GM19035 (cell line): ENCODE measurements around the gene COL1A1.

Experiments
- ATAC-seq: cut with Tn5 transposase; IDR thresholded peaks from one replicate; pipeline ENCODE4 v1.9.1; 2021; ENCODE audit not compliant: unreplicated experiment

Gene COL1A1

DNA sequence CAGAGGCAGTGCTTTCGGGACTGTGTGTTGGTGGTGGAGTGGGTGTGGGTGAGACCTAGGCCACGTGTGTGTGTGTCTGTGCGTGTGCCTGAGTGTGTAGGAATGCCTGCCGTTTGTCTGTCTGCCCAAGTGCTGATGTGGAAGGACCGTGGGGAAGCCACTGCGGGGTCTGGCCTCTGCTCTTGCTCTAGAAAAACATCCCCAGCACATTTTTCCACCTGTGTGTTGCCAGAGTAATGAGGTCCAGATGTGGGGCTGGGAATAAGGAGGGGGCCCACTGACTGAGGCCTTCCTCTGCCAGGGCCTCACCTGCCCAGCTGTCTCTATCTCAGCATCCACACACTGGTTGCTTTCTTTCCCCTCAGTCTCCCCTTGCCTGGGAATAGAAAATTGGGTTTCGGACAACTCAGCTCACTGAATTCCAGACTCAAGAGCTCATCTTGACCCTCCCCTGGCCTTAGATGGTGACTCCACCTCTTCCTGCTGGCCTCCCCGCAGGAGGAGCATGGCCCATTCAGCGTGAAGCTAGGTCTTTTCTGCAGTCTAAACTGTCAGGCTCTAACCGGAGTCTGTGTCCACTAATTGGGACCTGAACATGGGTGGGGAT lies 28.0 kb downstream of the COL1A1 start:
- no peak for ATAC-seq

DNA sequence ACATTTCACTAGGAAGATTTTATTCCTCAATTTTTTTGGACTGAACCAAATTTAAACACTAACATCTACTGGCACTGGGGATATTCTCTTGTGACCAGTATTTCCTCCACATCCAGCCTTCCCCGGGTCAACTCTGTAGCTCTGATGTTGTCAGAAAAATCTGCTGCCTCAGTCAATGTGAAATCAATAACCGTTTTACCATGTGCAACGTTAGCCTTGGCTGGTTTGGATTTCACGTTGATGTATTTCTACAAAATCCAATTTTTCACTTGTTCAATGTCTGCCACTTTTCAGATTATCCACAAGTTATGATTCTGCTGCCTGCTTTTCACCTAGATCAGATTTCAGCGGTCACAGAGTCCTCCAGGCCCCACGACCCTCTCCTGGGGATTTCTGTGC lies 28.5 kb downstream of the COL1A1 start:
- ATAC-seq = no peak

DNA sequence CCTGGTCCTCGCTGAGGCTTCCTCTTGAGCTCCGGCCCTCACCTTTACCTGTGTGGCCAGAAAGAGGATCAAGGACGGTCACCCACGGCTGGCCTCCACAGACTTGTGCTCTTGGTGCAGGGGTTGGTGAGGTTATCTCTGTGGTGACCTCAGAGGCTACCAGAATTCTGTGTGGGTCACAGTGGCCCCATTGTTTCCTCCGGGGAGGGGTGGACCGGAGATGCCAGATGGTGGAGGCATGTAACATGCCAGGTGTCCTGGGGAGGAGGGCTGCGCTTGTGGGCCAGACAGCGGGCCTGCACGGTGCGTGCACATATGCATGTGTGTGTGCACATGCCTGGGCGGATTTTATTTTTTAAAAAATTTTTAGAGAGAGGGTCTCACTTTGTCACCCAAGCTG lies 29.3 kb downstream of the COL1A1 start:
- no peak for ATAC-seq

DNA sequence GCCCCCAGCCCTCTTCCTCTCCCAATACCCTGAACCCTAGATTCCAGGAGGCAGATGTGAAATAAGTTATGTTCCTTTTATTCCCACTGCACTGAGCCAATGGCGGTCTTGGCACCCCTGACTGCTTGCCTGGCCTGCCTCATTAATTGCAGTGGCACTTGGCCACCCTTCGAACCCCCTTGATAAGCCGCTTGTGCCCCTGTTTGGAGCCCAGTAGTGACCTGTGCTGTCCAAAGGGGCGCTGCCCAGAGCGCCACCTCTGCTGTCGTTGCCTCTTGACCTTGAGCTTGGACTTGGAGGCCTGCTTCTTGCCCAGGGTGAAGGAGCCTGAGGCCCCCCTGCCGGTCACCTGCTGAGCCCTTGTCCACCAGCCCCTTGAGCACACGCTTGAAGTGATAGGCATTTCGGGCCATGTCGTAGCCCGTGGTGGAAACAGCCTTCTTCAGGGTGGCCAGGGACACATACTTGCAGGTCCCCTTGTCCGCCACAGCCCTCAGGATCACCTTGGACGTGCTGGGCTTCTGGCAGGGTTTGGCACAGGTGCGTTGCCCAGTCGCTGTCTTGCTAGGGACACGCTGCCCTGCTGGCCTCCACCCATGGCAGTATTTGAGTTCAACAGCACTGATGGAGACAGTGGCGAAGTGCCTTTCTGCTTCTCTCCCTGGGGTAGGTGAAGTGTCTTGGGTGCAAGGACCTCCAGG lies 29.9 kb downstream of the COL1A1 start:
- ATAC-seq = no peak

DNA sequence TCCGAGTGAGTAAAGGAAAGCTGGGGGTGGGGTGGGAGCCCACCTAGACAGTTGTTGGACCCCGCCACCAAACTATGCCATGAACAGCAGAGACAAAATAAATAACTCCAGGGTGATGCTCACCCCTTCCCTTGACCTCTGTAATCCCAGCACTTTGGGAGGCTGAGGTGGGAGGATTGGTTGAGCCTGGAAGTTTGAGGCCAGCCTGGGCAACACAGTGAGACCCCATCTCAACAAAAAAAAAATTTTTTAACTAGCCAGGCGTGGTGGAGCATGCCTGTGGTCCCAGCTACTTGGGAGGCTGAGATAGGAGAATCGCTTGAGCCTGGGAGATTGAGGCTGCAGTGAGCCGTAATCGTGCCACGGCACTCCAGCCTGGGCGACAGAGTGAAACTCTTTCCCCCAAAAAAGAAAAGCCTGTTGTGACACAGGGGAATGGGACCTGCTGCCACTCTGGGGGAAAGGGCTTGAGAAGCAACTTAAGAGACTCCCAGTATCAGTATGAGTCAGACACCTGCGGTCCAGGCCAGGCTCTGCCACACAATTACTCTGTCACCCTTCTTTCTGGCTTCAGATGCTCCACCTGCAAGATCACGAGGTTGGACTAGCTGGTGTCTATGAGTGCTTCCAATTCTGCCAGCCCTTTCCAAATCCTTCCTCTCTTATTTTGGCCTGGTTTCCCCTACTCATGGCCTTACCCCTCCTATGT lies 30.6 kb downstream of the COL1A1 start:
- no peak for ATAC-seq

DNA sequence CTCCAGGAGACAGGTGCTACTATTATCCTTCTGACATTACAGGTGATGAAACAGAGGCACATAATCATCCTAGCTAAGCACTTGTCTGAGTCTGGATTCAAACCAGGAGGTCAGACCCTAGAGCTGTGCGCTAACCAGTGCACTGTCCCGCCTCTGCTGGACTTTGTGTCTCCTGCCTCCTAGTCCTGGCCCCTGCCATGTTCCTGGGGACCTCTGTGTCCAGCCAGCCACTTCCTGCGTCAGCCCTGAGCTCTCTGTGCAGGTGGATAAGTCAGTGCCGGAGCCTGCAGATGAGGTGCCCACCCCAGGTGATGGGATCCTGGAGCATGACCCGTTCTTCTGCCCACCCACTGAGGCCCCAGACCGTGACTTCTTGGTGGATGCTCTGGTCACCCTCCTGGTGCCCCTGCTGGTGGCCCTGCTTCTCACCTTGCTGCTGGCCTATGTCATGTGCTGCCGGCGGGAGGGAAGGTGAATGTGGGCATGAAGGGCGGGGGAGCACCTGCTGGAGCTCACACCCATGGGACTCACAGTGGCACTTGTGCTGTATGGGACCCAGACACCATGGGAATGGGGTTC lies 31.5 kb downstream of the COL1A1 start:
- no peak for ATAC-seq

DNA sequence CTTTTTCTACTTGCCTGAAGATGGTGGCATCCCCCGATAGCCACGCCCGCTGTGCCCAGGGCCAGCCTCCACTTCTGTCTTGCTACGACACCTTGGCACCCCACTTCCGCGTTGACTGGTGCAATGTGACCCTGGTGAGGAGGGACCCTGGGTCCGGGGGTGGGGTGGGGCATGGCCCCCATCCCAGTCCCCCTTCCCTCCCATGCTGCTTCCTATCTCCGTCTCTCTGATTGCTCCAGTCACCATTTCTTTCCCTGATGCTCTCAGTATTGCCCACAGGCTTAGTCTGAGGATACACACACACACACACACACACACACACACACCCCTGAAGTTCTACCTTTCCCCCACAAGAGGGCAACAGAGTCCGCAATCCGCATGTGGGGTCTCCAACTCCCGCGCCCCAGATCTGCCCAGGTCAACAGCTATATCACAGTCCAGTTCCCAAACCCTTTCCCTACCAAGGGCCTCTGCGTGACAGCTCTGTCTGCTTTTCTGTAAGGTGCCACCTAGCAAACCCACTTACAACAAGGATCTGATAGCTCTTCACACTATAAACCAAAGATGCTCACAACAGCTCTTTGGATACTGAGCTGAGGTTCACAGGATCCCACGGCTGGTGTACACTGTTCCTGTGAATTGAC lies 32.2 kb downstream of the COL1A1 start:
- no peak for ATAC-seq

DNA sequence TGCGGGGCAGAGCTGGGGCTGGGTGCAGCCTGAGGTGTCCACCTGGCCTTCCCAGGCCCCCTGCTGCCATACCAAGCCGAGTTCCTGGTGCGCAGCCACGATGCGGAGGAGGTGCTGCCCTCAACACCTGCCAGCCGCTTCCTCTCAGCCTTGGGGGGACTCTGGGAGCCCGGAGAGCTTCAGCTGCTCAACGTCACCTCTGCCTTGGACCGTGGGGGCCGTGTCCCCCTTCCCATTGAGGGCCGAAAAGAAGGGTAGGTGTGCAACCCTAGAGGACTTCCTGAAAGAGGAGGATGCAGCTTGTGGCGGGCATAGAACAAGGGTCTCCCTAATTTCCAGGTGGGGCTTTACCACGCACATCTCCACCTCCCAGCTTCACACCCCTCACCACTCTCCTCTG lies 33.1 kb downstream of the COL1A1 start:
- ATAC-seq = no peak

DNA sequence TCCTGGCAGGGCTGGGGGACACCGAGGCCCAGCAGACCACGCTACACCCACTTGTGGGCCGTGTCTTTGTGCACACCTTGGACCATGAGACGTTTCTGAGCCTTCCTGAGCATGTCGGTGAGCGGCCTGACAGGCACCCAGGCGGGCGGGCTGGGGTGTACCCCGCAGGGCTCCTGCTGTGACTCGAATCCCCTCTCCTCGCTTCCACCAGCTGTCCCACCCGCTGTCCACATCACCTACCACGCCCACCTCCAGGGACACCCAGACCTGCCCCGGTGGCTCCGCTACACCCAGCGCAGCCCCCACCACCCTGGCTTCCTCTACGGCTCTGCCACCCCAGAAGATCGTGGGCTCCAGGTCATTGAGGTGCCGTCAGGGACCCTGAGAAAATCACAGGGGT lies 34.1 kb downstream of the COL1A1 start:
- ATAC-seq = no peak

DNA sequence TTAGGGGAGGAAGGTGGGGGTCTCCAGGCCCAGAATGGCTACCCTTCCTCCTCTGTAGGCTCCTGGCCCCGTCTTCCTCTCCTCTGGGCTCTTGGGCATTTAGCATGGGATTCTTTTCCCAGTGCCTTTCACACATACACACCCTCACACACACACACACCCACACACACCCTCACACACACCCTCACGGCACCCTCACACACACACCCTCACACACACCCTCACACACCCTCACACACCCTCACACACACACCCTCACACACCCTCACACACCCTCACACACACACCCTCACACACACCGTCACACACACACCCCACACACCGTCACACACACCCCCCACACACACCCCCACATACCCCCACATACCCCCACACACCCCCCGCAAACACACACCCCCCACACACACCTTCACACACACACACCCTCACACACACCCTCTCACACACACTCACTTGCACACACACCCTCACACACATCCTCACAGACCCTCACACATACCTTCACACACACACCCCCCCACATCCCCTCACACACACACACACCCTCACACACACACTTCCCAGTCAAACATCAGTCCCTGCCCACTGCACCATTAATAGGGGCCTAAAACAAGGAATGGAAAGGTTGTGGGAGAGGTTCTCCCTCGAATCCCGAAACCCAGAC lies 34.8 kb downstream of the COL1A1 start:
- no peak for ATAC-seq

DNA sequence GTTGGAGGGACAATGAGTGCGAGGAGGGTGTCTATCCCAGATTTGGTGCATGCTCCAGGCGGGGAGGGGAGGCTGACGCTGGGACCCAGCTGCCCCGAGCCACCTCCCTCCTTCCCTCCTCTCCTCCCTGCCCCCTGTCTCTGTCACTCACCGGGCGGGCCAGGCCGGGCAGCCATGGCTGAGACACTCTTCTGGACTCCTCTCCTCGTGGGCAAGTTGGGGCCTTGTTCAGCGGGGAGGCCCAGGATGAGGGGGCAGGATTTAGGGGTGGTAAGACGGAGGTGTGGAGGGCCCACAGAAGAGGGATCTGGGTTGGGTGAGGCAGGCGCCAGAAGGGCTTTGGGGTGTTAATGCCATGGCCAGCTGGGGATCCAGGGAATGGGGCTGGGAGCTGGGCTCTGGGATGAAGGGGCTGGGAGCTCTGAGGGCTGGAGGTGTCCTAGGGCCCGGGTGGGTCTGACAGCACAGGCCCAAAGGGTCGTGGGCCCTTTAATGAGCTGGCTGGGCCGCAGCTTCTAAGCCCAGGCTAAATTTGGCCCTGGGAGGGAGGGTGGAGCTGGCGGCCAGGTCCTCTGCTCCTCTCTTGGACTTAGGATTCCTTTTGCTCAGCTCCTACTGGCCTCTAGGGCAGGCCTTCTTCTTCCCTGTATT lies 35.4 kb downstream of the COL1A1 start, which contains the start of gene SGCA:
Gene SGCA (plus strand): TSS at position 139 of the 651 bp plus-strand sequence. CDS start 36 bp downstream, at position 175.
- no peak for ATAC-seq

DNA sequence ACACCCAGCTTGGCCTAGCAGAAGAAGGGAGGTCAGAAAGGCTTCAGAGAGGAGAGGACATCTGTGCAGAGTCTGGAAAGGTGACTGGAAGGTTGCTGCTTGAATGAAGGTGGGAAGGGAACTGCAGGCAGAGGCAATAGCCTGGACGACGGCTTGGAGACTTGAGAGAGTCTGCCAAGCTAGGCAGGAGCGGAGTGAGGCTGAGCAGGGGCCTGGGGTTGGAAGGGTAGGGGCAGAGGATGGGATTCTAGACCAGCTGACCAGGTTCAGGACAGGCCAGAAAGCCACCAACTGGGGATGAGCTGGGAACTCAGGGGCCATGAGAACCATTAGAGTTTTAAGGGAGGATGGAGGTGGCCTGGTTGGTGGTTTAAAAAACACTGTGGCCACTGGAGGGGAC lies 36.0 kb downstream of the COL1A1 start:
- no peak for ATAC-seq

DNA sequence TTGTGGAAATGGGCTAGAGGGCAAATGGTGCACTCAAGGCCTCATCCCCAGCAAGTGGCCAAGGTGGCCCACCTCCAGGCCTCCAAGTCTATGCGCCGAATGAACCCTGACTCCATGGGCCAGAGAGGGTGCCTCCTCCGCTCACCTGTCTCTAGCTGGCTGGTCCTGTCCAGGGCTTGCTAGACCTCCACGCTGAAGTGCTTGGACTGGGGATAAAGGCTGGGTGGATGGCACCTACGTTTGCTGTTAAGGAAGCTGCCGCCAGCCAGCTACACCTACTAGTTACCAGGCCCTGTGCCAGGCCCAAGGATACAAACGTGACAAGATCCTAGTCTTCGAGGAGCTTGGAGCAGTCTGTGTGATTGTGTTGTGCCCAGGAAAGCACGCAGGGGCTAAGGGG lies 36.4 kb downstream of the COL1A1 start:
- ATAC-seq = no peak

DNA sequence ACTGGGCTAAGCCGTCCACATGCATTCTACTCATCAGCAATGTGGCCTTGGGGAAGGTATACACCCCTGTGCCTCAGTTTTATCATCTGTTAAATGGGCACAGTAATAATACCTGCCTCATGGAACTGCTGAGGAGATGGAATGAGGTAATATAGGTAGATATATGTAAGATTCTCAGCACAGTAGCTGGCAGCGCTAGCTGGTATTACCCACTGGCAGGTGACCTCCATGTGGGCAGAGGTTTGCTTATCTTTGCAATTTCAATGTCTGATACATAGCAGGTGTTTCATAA lies 36.8 kb downstream of the COL1A1 start:
- no peak for ATAC-seq

DNA sequence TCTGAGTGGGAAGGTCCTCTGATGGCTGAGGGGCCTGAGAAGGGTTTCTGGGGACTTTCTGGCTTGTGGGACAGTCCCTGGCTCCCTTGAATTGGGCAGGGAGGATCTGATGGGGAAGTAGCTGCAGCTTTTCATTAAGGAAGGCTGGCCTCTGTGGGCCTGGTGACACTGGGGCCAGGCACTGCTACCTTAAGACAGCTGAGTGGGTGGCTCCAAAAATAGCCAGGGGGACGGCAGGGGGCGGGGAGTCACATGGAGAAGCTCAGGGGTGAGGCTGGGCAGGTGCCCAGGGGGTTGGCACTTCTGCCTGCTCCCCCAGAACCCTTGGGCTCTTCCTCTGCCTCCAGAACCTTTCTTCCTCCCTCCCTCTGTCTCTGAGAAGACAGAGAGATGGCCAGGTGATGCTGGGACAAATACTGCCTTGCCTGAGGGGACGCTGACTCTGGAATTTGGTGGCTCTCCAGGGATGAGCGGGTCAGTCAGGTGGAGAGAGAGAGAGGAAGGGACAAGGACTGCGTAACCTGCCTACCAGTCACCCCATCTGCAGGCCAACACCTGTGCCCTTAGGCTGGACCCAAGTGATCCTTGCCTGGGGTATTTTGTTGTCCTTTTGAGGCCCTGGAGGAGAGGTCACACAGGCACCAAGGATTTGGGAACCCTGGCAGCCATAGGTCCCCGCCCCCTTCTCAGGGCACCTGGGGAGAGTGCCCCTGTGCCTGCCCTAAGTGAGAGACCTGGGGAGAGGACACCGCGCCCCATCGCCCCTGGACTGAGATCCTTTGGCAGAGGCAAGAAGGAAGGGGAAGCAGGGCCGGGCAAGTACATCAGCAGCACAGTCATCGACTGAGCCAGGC lies 37.4 kb downstream of the COL1A1 start:
- ATAC-seq = no peak

DNA sequence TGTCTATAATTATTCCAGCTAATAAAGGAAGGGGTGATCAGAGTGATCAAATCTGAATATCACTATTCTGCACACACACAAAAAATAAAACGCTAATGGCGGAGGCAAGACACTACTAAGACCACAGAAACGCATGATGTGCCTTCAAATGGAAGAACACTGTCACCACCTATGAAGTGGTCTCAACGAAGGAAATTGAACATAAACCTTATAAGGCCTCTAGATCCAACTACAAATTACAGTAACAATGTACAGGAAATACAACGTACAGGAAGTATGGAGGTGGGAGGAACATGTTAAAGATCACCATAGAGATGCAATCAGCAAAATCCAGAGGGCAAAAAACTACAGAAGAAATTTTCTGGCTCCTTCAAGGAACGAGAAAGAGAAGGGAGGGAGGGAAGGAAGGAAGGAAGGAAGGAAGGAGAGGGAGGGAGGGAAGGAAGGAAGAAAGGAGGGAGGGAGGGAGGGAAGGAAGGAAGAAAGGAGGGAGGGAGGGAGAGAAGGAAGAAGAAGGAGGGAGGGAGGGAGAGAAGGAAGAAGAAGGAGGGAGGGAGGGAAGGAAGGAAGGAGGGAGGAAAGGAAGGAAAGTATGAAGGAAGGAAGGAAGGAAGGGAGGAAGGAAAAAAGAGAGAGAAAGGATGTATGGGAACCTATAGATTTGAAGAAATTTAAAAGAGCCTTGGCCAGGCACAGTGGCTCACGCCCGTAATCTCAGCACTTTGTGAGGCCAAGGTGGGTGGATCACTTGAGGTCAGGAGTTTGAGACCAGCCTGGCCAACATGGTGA lies 38.8 kb downstream of the COL1A1 start:
- no peak for ATAC-seq

DNA sequence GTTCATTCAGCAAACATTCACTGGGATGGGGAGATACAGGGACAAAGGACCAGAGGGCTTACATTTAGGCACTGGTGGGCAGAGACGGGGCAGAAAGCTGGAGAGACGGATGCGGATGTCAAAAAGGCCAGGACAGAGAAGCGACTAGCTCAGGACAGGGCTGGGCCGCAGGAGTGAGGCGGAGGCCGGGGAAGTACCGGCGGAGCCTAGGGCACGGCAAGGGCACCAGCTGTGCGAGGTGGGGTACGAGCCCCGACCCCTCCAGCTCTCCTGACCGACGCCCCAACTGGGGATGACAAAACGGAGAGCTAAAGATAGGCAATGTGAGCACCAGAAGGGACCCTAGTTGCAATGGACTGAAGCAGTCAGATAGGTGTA lies 39.5 kb downstream of the COL1A1 start:
- ATAC-seq = no peak

DNA sequence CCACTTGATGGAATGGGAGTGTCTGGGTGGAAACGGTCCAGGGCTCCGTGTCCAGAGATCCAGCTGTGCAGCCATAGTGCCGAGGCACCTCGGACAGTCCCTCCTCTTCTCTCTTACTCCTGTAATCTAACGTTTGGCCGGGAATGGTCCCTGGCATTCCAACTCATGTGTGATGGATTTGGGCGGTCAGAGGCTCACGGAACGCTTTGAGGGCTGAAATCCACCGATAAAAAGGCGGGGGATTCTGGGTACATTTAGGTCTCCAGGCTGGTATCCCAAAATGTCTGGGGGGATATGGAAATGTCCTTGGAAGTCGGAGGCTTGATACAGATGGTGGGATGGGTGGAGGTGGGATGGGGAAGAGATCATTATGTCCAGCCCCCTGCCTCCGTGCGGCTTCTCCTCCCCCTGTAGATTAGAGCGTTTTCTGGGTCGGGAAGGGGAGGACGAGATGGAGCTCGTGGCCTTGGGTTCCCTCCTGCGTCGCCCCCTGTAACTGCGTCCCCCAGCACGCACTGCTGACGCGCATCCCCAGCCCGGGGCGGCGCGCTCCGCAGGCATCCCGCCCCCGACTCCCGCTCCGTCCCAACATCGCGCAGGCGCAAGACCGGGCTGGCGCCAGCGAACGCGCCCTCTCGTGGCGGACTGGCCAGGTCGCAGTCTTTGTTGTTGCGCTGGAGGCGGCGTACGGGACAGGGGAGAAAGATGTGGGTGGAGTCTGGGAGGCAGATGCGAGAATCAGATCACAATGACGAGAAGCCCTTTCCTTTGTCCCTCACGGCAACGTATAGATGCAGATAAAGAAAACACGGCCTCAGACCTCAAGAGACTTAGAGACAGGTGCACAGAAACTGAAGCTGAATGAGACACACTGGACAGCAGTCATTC lies 40.2 kb downstream of the COL1A1 start:
- ATAC-seq = peak; percentile 87
